KOPT-K1 (cell line): ENCODE measurements around the gene SLC20A1.

Experiments
- H3K27ac ChIP-seq: fragments of 200-600 bp; sonication (generic); 2 replicates; pipeline ENCODE4 v1.5.1; 2016; ENCODE audit warnings: antibody characterized with exemption, mild to moderate bottlenecking, low read depth, low read length; ENCODE audit not compliant: poor library complexity, severe bottlenecking
- H3K36me3 ChIP-seq: fragments of 200-600 bp; sonication (generic); 2 replicates; pipeline ENCODE4 v1.5.1; 2017; ENCODE audit warnings: antibody characterized with exemption, mild to moderate bottlenecking, low read length, moderate library complexity; ENCODE audit not compliant: insufficient read depth
- H3K9me3 ChIP-seq: fragments of 200-600 bp; sonication (generic); 2 replicates; pipeline ENCODE4 v1.5.1; 2017; ENCODE audit warnings: antibody characterized with exemption, low read length, mild to moderate bottlenecking; ENCODE audit not compliant: insufficient read depth, poor library complexity, severe bottlenecking

SLC20A1 gene

GRCh38 chr2:112679484-112679883 lies 33.7 kb downstream of the SLC20A1 start:
- no peak overlapping the region for H3K27ac ChIP-seq
- H3K9me3 ChIP-seq = no peaks in the 10 kb centered on the region
- H3K36me3 ChIP-seq = no peaks in the 10 kb centered on the region

GRCh38 chr2:112680666-112681101 lies 34.9 kb downstream of the SLC20A1 start:
- H3K36me3 ChIP-seq = no peaks in the 10 kb centered on the region
- H3K9me3 ChIP-seq = no peaks in the 10 kb centered on the region
- H3K27ac ChIP-seq = no peak overlapping the region

GRCh38 chr2:112682101-112682500 lies 36.4 kb downstream of the SLC20A1 start:
- Histone ChIP-seq H3K36me3 (no peaks in the 10 kb centered on the region), H3K27ac (no peak overlapping the region), H3K9me3 (no peaks in the 10 kb centered on the region)

GRCh38 chr2:112683550-112684414 lies 38.0 kb downstream of the SLC20A1 start:
- Histone ChIP-seq H3K9me3 (no peaks in the 10 kb centered on the region), H3K36me3 (no peaks in the 10 kb centered on the region), H3K27ac (no peak overlapping the region)

GRCh38 chr2:112684415-112684775 lies 38.7 kb downstream of the SLC20A1 start:
- no peak overlapping the region for H3K27ac ChIP-seq
- H3K9me3 ChIP-seq = no peaks in the 10 kb centered on the region
- no peaks in the 10 kb centered on the region for H3K36me3 ChIP-seq

- no peaks in the 10 kb centered on the region for H3K9me3 ChIP-seq
- H3K36me3 ChIP-seq = no peaks in the 10 kb centered on the region
- H3K27ac ChIP-seq = no peak overlapping the region
These were observed 39.6 kb downstream of the SLC20A1 start for GRCh38 chr2:112685271-112685884.

GRCh38 chr2:112686348-112687217 lies 40.8 kb downstream of the SLC20A1 start:
- Histone ChIP-seq H3K9me3 (no peaks in the 10 kb centered on the region), H3K36me3 (no peaks in the 10 kb centered on the region), H3K27ac (no peak overlapping the region)

- Histone ChIP-seq H3K36me3 (no peaks in the 10 kb centered on the region), H3K9me3 (no peaks in the 10 kb centered on the region), H3K27ac (no peak overlapping the region)
These were observed 41.8 kb downstream of the SLC20A1 start for GRCh38 chr2:112687522-112687921.

GRCh38 chr2:112688086-112688880 lies 42.5 kb downstream of the SLC20A1 start:
- no peaks in the 10 kb centered on the region for H3K36me3 ChIP-seq
- H3K27ac ChIP-seq = no peak overlapping the region
- no peaks in the 10 kb centered on the region for H3K9me3 ChIP-seq

GRCh38 chr2:112690853-112691401 lies 45.2 kb downstream of the SLC20A1 start:
- Histone ChIP-seq H3K36me3 (no peaks in the 10 kb centered on the region), H3K27ac (no peak overlapping the region)

GRCh38 chr2:112691881-112692281 lies 46.1 kb downstream of the SLC20A1 start:
- Histone ChIP-seq H3K36me3 (no peaks in the 10 kb centered on the region), H3K9me3 (no peaks in the 10 kb centered on the region), H3K27ac (no peak overlapping the region)

More at GRCh38 chr2:112690853-112691401, 45.2 kb downstream of the SLC20A1 start:
- no peaks in the 10 kb centered on the region for H3K9me3 ChIP-seq

GRCh38 chr2:112692495-112692911 lies 46.8 kb downstream of the SLC20A1 start:
- H3K36me3 ChIP-seq = no peaks in the 10 kb centered on the region
- no peak overlapping the region for H3K27ac ChIP-seq
- no peaks in the 10 kb centered on the region for H3K9me3 ChIP-seq

GRCh38 chr2:112692918-112693317 lies 47.2 kb downstream of the SLC20A1 start:
- H3K9me3 ChIP-seq = no peaks in the 10 kb centered on the region
- no peaks in the 10 kb centered on the region for H3K36me3 ChIP-seq
- H3K27ac ChIP-seq = no peak overlapping the region

GRCh38 chr2:112693596-112693995 lies 47.9 kb downstream of the SLC20A1 start:
- Histone ChIP-seq H3K27ac (no peak overlapping the region), H3K9me3 (no peaks in the 10 kb centered on the region), H3K36me3 (no peaks in the 10 kb centered on the region)
